SH-SY5Y (cell line): ENCODE data around the gene SMYD3.

ENCODE experiments used
- GATA2 ChIP-seq: IDR thresholded peaks from 2 replicates; pipeline ENCODE4 v1.6.1; 2011; ENCODE audit warnings: mild to moderate bottlenecking, low read depth, low read length
- GATA3 ChIP-seq: IDR thresholded peaks from 2 replicates; pipeline ENCODE4 v1.6.1; 2011; ENCODE audit warnings: low read depth, mild to moderate bottlenecking, low read length, moderate library complexity

DNA sequence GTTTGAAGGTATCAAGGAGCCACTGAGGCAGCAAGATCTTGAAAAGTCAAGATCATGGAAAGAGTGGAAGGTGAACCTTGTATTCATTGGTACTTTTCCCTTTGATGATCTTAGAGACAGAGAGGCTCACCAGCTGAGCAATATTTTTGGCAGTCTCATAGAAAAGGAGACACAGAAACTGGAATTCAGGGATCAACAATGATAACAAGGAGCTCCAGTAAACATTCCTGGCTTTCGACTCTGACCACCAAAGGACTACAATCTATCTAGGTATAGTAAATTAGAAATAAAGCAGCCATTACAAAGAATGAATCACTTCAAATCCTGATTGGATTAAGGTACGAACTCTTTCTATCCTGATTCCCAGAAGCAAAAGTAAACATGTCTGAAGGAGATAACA is 736.9 kb downstream of the SMYD3 start:
- no peak for TF ChIP-seq GATA3
- TF ChIP-seq GATA2 = no peak
